Colonic mucosa (tissue), 4 donors: ENCODE measurements around the gene FAM118B. TPM values are rescaled to one million over a fixed set of nuclear protein-coding genes. Genes with fewer than 3 reads are reported as not detected.

Source experiments
- DNase-seq: peaks from one replicate; pipeline ENCODE4 v3.0.0-alpha.2; 2020
- H3K27ac ChIP-seq: fragments of 200-600 bp; one replicate; pipeline ENCODE4 v1.8.0; 2021
- H3K27me3 ChIP-seq: fragments of 200-600 bp; one replicate; pipeline ENCODE4 v1.8.0; 2021
- H3K36me3 ChIP-seq: fragments of 200-600 bp; one replicate; pipeline ENCODE4 v1.8.0; 2021
- H3K4me1 ChIP-seq: fragments of 200-600 bp; one replicate; pipeline ENCODE4 v1.8.0; 2021; ENCODE audit warnings: mild to moderate bottlenecking
- H3K4me3 ChIP-seq: fragments of 200-600 bp; one replicate; pipeline ENCODE4 v1.8.0; 2021
- H3K9ac ChIP-seq, 2 donors: one replicate each; pipeline ENCODE4 v1.7.0; 2013; ENCODE audit warnings: control low read depth in 2 of 2, low read depth in 2 of 2, low read length in 2 of 2
- H3K9me3 ChIP-seq: fragments of 200-600 bp; one replicate; pipeline ENCODE4 v1.8.0; 2021
- intact Hi-C: fragments of 100-400 bp; cut with DNase I; formaldehyde crosslinking; loops from one replicate; pipeline ENCODE4 v1.14.1; 2022
- total RNA-seq, 2 donors: library from RNA; stranded (reverse); fragmentation: NEBNext Ultra II Directional in 1 of 2; extraction: Animal tissue kit (Norgen Biotek cat#: 25700) in 1 of 2; gene quantifications; one replicate each; pipeline ENCODE4 v1.2.1, GENCODE V29; 2021
- TF ChIP-seq, protein P1 (sequence below): fragments of 200-600 bp; IDR thresholded peaks from one replicate; pipeline ENCODE4 v1.8.0; 2022; ENCODE audit warnings: antibody characterized with exemption, mild to moderate bottlenecking
- donor health status: healthy.
- donor health status: DM: no; HTN: no; CAD: no.
- donor health status: DM: no; HTN: no; CAD: no.

Gene FAM118B
- total RNA-seq, 2 donors from 2014 or later: 57.9 to 58.3 TPM

DNA sequence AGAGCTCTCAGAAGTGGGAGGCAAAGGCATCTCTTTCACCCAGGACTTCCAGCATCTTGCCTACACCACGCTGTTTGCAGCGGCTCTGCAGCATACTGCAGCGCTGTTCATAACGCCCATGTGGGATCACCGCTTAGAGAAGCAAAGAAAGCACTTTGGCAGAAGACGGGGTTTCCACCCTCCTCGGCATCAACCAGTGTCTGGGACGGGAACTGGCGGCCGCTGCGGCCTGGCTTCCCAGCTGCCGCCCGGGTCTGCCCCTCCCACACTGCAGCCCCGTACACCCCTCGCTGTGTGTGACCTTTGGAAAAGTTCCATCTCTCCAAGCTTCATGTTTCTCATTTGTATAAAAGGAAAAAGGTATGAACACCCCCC is 70.8 kb downstream of the FAM118B start:
- no peaks in the 10 kb centered on the region for H3K27me3 ChIP-seq
- peak overlapping the region; percentile 76 for H3K4me3 ChIP-seq
- peak overlapping the region; percentile 95 for H3K27ac ChIP-seq
- peak overlapping the region; percentile 60 to 90 for H3K9ac ChIP-seq
- H3K36me3 ChIP-seq: no peaks in the 10 kb centered on the region
- H3K4me1 ChIP-seq: peaks cover 7% of the 10 kb centered on the region
- intact Hi-C loops: no loop called here
- TF ChIP-seq, protein P1, sequence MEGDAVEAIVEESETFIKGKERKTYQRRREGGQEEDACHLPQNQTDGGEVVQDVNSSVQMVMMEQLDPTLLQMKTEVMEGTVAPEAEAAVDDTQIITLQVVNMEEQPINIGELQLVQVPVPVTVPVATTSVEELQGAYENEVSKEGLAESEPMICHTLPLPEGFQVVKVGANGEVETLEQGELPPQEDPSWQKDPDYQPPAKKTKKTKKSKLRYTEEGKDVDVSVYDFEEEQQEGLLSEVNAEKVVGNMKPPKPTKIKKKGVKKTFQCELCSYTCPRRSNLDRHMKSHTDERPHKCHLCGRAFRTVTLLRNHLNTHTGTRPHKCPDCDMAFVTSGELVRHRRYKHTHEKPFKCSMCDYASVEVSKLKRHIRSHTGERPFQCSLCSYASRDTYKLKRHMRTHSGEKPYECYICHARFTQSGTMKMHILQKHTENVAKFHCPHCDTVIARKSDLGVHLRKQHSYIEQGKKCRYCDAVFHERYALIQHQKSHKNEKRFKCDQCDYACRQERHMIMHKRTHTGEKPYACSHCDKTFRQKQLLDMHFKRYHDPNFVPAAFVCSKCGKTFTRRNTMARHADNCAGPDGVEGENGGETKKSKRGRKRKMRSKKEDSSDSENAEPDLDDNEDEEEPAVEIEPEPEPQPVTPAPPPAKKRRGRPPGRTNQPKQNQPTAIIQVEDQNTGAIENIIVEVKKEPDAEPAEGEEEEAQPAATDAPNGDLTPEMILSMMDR: no peak
- H3K9me3 ChIP-seq: no peaks in the 10 kb centered on the region
- DNase-seq: peak; percentile 53

DNA sequence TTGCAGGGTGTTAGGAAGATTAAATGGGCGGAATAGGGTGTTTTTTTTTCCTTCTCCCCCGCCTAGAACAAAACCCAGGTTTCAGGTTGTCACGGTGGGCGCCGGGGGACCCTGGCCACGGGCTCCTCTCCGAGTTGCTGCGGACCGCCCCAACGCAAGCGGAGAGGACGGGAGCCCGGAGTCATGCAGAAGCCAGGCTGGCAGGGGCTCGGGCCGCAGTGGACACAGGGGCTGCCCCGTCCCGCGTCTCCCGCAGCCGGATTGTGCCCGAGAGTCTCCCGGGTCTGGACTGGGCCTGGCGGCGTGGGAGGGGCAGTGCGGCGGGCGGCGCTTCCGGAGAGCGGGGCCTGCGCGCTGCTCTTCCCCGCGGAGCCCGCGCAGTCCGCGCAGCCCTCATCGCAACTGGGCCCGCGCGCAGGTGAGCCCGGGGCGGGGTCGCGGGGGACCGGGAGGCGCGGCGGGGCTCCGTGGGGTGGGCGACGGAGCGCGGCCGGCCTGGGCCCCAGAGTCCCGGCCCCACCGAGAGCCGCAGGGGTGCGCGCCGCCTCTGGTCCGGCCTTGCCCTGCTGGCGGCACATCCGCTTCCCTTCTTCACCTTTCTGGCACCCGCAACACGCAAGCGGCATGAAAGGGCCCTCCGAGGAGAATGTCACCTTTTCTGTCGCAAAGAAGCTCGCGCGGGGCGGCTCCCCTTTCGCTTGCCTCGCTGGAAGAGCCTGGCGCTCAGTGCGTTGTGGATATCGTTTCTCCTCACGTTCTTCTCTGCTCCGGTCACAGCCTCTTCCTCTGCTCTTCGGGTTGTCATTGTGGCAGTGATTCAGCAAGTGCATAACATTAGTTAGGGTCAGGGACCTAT is 71.4 kb downstream of the FAM118B start, which contains the start of gene TIRAP:
TIRAP (plus strand) TSS at position 358 of the 856 bp plus-strand sequence. CDS start 7,802 bp downstream, outside the sequence.
- H3K27ac ChIP-seq: peak within 1 kb of the TSS; percentile 95
- no peaks in the 10 kb centered on the region for H3K36me3 ChIP-seq
- intact Hi-C loops: no loop called here
- TF ChIP-seq, protein P1: no peak
- no peaks in the 10 kb centered on the region for H3K9me3 ChIP-seq
- peak; percentile 77 for DNase-seq
- peak within 1 kb of the TSS; percentile 76 for H3K4me3 ChIP-seq
- H3K9ac ChIP-seq: peak within 1 kb of the TSS; percentile 60 to 90
- H3K27me3 ChIP-seq: no peaks in the 10 kb centered on the region
- H3K4me1 ChIP-seq: peaks cover 7% of the 10 kb centered on the region

DNA sequence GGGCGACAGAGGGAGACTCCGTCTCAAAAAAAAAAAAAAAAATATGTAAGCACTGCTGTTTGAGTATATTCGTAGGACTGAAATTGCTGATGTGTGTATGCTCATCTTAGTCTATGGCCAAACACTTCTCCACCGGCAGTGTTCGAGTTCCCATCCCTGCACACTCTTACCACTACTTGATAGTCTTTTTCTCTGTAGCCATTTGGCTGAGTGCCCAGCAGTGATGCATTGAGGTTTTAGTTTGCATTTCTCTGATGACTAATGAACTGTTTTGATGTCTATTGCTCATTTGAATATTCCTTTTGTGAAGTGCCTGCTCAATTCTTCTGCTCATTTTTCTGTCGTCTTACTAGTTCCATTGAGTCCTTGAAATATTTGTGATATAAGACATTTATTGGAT is 73.2 kb downstream of the FAM118B start:
- peaks cover 7% of the 10 kb centered on the region for H3K4me1 ChIP-seq
- intact Hi-C loops: no loop called here
- H3K9me3 ChIP-seq: no peaks in the 10 kb centered on the region
- no peaks in the 10 kb centered on the region for H3K36me3 ChIP-seq
- H3K4me3 ChIP-seq: no peak overlapping the region
- H3K9ac ChIP-seq: no peak overlapping the region
- TF ChIP-seq, protein P1: no peak
- DNase-seq: peak; percentile 67
- H3K27me3 ChIP-seq: no peaks in the 10 kb centered on the region
- no peak overlapping the region for H3K27ac ChIP-seq

DNA sequence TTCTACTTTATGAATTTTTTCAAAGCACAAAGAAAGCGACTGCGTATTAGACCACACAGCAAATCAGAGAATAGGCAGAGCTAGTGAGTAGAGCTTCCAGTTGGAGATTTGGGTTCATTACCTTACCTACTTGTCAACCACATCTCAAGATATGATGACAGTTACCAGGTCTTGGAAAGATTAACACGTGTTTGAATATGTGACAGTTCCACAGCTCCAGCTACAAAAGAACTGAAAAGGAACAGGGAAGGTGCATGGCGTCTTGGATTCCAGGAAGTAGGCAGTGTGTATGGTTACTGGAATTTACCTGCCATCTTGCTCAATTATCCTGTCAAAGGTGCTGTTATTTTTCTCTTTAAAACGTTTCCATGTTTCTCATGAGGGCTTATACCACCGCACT is 76.7 kb downstream of the FAM118B start:
- H3K4me1 ChIP-seq: peaks cover 7% of the 10 kb centered on the region
- H3K9ac ChIP-seq: no peak overlapping the region
- TF ChIP-seq, protein P1: no peak
- H3K27me3 ChIP-seq: no peaks in the 10 kb centered on the region
- no peaks in the 10 kb centered on the region for H3K9me3 ChIP-seq
- H3K4me3 ChIP-seq: no peak overlapping the region
- no peak for DNase-seq
- H3K36me3 ChIP-seq: peaks cover 5% of the 10 kb centered on the region
- H3K27ac ChIP-seq: no peak overlapping the region
- intact Hi-C loops: no loop called here

DNA sequence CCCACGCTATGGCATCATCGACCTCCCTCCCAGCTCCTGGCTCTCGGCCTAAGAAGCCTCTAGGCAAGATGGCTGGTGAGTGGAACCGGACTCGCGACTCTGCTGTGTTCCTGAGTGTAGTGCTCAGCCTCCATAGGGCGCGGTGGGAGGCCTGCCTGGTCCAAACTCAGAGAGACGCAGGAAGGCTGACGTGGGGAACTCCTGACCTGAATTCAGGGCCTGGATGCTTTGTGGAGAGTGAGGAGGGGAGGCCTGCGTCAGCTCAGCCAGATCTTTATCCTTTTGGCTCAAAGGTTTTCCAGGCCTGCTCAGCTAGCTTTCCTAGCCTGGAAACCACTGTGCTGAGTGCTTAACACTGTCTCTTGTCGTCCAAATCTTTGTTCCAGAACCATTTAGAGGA is 79.3 kb downstream of the FAM118B start:
- no peak for DNase-seq
- Histone ChIP-seq H3K9ac (no peak overlapping the region), H3K9me3 (no peaks in the 10 kb centered on the region), H3K27ac (no peak overlapping the region), H3K4me3 (no peak overlapping the region), H3K4me1 (no peaks in the 10 kb centered on the region), H3K27me3 (no peaks in the 10 kb centered on the region), H3K36me3 (peaks cover 5% of the 10 kb centered on the region)
- TF ChIP-seq, protein P1: no peak
- intact Hi-C loops: no loop called here
